HFFc6 (cell line): ENCODE data around the gene UBTD2. TPM values are rescaled to one million over a fixed set of nuclear protein-coding genes. Genes with fewer than 3 reads are reported as not detected.

ENCODE experiments used
- DNase-seq: peaks from one replicate; pipeline ENCODE4 v3.0.0-alpha.2; 2018
- H3K27ac Mint-ChIP-seq: 2 replicates; pipeline ENCODE4 v1.8.0; 2020; ENCODE audit warnings: mild to moderate bottlenecking, mixed read lengths
- H3K27me3 Mint-ChIP-seq: 2 replicates; pipeline ENCODE4 v1.8.0; 2021; ENCODE audit warnings: mild to moderate bottlenecking, moderate library complexity, mixed read lengths; ENCODE audit not compliant: insufficient read depth
- H3K36me3 Mint-ChIP-seq: 2 replicates; pipeline ENCODE4 v1.8.0; 2021; ENCODE audit warnings: low read depth, mixed read lengths
- H3K4me1 Mint-ChIP-seq: 2 replicates; pipeline ENCODE4 v1.8.0; 2020; ENCODE audit warnings: low read depth, mixed read lengths
- H3K4me3 Mint-ChIP-seq: 2 replicates; pipeline ENCODE4 v1.8.0; 2020; ENCODE audit warnings: mild to moderate bottlenecking, moderate library complexity, mixed read lengths
- H3K9me3 Mint-ChIP-seq: 2 replicates; pipeline ENCODE4 v1.8.0; 2020; ENCODE audit warnings: mild to moderate bottlenecking, mixed read lengths
- total RNA-seq, 6 experiments: library from RNA; stranded (reverse); fragmentation: NEBNext Ultra II Directional; extraction: Animal tissue kit (Norgen Biotek cat#: 25700); gene quantifications; 2 replicates in 1 of 6; 3 replicates in 5 of 6; pipeline ENCODE4 v1.2.3, GENCODE V29; 2021
- TF ChIP-seq, protein P1 (sequence below): fragments of 200-600 bp; sonication (generic); IDR thresholded peaks from 2 replicates; pipeline ENCODE4 v1.5.0; 2021; ENCODE audit warnings: antibody characterized with exemption, mild to moderate bottlenecking

UBTD2 gene
- total RNA-seq, 6 experiments from 2014 or later: 15.2 to 19.5 (median 17.7) TPM

GRCh38 chr5:172285226-172286143 lies 1.9 kb upstream of the UBTD2 start:
- no peaks in the 10 kb centered on the region; the same call in 1 of the 2 replicates for H3K27me3 Mint-ChIP-seq

DNA sequence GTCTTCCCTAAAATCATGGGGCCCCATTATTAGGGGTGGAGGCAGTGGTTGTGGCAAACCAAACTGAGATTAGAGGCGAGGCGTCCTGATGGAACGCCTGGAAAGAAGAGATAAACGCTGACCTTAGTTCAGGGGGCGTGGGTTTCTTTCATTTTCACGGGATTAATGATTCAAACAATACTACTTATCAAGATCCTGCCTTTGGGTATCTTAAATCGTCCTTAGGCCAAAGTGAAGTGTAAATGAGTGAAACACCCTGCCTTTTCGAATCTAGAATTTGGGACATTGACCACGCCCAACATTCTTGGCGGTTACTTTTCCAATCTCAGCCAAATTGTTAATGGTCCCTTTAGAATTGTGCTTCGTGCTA lies 1.0 kb upstream of the UBTD2 start:
- Mint-ChIP-seq H3K27me3 (no peaks in the 10 kb centered on the region; the same call in 1 of the 2 replicates), H3K36me3 (no peaks in the 10 kb centered on the region), H3K4me1 (peaks cover 34% of the 10 kb centered on the region), H3K27ac (peak overlapping the region; percentile 91), H3K4me3 (peak overlapping the region; percentile 93), H3K9me3 (no peaks in the 10 kb centered on the region)
- TF ChIP-seq, protein P1, sequence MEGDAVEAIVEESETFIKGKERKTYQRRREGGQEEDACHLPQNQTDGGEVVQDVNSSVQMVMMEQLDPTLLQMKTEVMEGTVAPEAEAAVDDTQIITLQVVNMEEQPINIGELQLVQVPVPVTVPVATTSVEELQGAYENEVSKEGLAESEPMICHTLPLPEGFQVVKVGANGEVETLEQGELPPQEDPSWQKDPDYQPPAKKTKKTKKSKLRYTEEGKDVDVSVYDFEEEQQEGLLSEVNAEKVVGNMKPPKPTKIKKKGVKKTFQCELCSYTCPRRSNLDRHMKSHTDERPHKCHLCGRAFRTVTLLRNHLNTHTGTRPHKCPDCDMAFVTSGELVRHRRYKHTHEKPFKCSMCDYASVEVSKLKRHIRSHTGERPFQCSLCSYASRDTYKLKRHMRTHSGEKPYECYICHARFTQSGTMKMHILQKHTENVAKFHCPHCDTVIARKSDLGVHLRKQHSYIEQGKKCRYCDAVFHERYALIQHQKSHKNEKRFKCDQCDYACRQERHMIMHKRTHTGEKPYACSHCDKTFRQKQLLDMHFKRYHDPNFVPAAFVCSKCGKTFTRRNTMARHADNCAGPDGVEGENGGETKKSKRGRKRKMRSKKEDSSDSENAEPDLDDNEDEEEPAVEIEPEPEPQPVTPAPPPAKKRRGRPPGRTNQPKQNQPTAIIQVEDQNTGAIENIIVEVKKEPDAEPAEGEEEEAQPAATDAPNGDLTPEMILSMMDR: no peak
- no peak for DNase-seq

More at GRCh38 chr5:172285226-172286143, 1.9 kb upstream of the UBTD2 start:
- Mint-ChIP-seq H3K27ac (no peak overlapping the region; the same call in 1 of the 2 replicates), H3K9me3 (no peaks in the 10 kb centered on the region), H3K36me3 (no peaks in the 10 kb centered on the region), H3K4me3 (peak overlapping the region; percentile 93), H3K4me1 (peaks cover 33% of the 10 kb centered on the region)
- TF ChIP-seq, protein P1: no peak
- no peak for DNase-seq

- H3K4me3 Mint-ChIP-seq: peak overlapping the region; percentile 93
- H3K36me3 Mint-ChIP-seq: no peaks in the 10 kb centered on the region
- no peaks in the 10 kb centered on the region for H3K9me3 Mint-ChIP-seq
- H3K4me1 Mint-ChIP-seq: peaks cover 34% of the 10 kb centered on the region
- H3K27ac Mint-ChIP-seq: peak overlapping the region; percentile 91
- TF ChIP-seq, protein P1: no peak
- no peaks in the 10 kb centered on the region; the same call in 1 of the 2 replicates for H3K27me3 Mint-ChIP-seq
- DNase-seq: peak; percentile 41
These were observed 472 bp upstream of the UBTD2 start for GRCh38 chr5:172283862-172284610.

- TF ChIP-seq, protein P1: no peak
- Mint-ChIP-seq H3K9me3 (no peaks in the 10 kb centered on the region), H3K4me1 (peaks cover 40% of the 10 kb centered on the region), H3K27ac (peak overlapping the region; percentile 75), H3K4me3 (peak overlapping the region; percentile 97), H3K36me3 (peaks cover 10% of the 10 kb centered on the region), H3K27me3 (no peaks in the 10 kb centered on the region; the same call in 1 of the 2 replicates)
- DNase-seq: peak; percentile 54
These were observed 1.1 kb downstream of the UBTD2 start for GRCh38 chr5:172282272-172283019.

DNA sequence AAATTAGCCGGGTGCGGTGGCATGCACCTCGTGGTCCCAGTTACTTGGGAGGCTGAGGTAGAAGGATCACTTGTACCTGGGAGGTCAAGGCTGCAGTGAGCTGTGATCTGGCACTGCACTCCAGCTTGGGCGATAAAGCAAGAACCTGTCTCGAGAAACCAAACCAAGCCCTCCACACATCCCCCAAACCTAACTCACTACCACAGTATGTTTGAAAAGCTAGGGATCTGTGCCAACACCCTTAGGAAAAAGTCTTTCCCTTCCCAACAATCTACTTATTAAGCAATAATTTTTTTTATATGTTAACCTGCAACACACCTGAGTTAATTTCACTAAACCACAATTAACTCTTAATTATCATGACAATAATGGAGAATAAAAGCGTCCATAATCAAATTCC lies 2.2 kb downstream of the UBTD2 start:
- DNase-seq: no peak
- peaks cover 1% of the 10 kb centered on the region for H3K27me3 Mint-ChIP-seq
- H3K27ac Mint-ChIP-seq: peak overlapping the region; percentile 75
- peaks cover 50% of the 10 kb centered on the region for H3K4me1 Mint-ChIP-seq
- no peaks in the 10 kb centered on the region for H3K9me3 Mint-ChIP-seq
- TF ChIP-seq, protein P1: no peak
- H3K4me3 Mint-ChIP-seq: peak overlapping the region; percentile 97
- peaks cover 16% of the 10 kb centered on the region for H3K36me3 Mint-ChIP-seq
